GM19035 (cell line): ENCODE data around the gene AVPR1B.

Source experiments
- ATAC-seq: cut with Tn5 transposase; IDR thresholded peaks from one replicate; pipeline ENCODE4 v1.9.1; 2021; ENCODE audit not compliant: unreplicated experiment

Gene AVPR1B, protein sequence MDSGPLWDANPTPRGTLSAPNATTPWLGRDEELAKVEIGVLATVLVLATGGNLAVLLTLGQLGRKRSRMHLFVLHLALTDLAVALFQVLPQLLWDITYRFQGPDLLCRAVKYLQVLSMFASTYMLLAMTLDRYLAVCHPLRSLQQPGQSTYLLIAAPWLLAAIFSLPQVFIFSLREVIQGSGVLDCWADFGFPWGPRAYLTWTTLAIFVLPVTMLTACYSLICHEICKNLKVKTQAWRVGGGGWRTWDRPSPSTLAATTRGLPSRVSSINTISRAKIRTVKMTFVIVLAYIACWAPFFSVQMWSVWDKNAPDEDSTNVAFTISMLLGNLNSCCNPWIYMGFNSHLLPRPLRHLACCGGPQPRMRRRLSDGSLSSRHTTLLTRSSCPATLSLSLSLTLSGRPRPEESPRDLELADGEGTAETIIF

DNA sequence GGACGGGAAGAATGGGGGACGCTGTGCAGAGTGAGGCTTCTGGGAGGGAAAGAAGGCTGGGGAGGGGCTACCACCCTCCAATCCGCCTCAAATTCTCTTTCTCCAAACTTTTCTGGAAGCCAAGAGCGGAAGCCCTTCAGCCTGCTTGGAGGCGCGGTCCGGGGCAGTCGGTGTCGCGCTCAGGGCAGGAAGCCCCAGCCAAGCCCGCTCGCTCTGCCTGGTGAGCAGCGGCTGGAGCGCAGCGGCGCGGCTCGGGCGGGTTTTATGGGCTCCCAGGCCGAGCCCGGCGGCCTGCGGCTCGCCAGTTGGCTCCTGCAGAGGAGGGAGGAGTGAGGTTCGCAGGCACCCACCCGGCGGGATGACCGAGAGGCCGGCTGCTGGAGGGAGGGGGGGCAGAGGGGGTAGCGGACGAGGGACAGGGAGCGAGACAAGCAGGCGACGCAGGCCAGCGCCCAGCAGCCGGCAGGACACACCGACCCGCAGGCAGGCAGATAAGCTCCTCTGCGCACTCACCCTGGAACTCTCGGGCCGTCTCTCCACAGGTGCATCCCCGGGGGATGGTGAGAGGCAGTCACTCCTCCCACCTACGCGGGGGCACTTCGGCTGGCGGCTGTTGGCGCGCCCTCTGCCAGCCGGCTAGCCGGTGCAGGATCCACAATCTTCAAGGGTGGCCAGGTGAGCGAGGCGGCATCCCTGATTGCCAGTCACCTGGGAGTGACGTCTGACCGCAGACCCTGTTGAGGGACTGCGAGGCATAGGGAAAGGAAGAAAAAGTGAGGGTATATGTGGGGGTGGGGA lies at the start of gene AVPR1B:
AVPR1B (minus strand) TSS at position 238 of the 798 bp plus-strand sequence. CDS start 498 bp downstream, outside the sequence.
- no peak for ATAC-seq

DNA sequence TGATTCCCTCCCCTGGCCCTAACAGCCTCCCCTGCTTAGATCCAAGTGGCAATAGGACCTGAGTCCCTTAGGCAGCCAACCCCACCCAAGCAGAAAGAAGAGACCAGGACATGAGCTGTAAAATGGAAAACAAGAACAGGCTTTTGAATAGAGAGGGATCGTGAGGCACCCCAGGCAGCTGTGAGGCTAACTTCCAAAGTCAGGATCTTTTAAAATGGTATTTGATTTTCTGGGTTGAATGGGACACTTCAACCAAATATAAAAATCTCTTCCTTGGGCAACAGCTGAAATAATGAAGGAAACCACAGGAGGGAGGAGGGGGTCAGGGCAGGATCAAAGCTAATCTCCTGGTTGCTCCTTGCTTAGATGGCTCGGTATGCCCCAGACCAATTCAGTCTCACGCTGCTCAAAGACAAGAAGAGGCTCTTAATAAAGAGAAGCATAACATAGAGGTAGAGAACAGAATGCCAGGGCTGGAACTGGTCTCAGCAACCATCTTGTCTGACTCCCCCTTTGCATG lies 28.6 kb upstream of the AVPR1B start:
- ATAC-seq, result no peak

DNA sequence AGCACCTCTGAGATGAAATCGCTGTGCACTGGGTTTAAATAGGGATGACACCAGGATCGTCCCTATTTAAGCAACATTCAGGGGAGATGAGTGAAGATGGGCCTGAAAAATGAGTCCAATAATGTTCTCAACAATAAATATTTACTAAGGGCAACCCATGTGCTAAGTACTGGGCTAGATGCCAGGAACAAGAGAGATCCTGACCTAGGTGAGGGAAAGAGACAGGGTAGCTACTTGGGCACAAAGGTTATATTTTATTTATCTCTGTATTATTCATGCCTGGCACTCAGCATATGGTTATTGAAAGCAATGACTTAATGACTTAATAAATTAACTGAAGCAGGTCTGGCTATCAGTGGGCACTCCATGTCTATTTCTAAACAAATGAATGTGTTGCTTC lies 27.4 kb upstream of the AVPR1B start:
- no peak for ATAC-seq

DNA sequence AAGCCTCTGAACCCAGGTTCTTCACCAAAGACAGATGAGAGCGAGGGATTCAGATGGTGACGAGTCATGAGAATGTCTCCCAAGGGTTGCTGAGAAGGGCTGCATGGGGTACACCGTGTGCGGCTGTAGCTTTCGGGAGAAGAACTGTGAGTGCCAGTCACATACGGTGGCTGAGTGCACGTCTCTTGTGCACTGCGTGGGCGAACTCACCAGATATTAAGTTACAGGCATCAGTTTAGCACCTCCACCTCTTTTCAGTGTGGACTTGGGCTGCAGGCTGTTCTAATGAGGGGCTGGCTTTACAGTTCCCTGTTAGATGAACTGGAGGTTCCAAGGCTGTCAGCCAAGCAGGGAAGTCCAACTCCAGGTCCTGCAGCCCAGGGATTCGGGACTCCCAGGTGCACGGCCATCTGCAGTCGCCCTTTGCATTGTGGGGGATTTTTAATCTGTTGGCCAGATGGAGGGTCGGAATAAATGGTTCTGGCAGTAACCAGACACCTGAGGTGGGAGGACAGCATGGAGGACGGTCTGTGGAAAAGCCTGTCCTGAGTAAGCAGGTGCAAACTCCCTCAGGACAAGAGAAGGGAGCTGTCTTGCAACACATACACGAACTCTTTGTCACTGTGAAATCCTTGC lies 26.5 kb upstream of the AVPR1B start:
- ATAC-seq, result no peak

DNA sequence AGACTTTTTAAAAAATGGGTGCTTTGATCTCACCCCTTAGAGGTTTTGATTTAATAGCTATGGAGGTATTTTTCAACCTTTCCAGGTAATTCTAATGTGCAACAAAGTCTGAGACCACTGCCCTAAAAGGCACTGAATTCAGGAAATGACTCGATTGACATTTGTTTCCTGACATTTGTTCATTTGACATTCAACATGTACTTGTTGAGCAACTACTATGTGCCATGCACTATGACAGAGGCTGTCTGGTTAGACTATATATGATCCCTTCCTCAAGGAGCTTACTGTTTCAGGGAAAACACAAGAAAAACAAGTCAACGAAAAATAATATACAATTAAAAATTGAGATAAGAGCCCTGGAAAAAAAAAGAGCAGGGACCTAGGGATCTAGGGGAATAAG lies 25.6 kb upstream of the AVPR1B start:
- no peak for ATAC-seq

DNA sequence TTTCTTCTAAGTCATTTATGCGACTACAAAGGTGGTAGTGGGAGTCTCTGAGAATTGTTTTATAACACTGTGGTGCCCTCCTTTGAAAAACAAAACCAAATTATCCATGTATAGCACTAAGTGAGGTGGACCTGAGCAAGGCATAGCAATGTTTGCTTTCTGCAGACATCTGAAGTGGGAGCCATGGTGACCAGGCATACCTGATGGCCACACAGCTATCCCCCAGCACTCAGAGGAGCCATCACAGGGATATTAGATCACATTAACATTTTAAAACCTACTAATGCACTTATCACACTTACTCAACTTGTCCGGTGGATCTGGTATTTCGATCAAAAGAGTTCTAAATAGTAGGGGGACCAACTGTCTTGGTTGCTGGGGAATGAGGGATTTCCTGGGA lies 24.8 kb upstream of the AVPR1B start:
- no peak for ATAC-seq

DNA sequence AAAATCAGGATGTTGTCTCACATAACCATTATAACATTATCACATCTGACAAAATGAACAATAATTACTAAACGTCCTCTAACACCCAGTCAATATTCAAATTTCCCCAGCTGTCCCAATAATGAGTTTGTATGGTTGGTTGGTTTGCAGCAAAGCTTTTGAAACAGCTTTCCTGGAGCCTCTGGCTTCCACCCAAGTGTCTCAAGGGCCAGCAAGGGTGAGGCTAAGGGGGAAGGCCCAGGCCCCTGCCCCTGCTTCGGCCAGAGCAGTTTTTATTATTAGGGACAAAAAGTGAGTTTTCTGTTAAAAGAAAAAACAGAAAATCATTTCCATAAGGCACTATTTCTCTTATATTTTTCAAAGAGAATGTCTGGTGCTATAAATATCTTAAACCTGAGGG lies 19.1 kb upstream of the AVPR1B start:
- ATAC-seq, result no peak

DNA sequence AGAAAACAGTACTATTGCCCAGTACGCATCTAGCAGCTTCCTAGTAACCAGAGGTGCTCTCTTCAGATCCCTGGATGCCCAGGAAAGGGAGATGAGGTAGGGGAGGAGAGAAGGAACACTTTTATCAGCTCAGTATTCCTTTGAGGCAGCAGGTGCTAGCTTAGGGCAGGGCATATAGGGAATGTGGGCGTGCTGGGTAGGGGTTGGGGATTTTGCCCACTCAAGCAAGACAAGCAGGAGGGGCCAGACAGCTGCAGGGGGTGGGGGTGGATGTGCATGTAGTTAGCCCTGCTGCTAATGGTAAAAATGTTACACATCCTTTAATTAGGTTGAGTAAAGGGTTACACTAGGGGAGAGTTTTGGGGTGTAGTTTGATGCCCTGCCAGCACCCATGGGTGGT lies 18.1 kb upstream of the AVPR1B start:
- ATAC-seq, result no peak

DNA sequence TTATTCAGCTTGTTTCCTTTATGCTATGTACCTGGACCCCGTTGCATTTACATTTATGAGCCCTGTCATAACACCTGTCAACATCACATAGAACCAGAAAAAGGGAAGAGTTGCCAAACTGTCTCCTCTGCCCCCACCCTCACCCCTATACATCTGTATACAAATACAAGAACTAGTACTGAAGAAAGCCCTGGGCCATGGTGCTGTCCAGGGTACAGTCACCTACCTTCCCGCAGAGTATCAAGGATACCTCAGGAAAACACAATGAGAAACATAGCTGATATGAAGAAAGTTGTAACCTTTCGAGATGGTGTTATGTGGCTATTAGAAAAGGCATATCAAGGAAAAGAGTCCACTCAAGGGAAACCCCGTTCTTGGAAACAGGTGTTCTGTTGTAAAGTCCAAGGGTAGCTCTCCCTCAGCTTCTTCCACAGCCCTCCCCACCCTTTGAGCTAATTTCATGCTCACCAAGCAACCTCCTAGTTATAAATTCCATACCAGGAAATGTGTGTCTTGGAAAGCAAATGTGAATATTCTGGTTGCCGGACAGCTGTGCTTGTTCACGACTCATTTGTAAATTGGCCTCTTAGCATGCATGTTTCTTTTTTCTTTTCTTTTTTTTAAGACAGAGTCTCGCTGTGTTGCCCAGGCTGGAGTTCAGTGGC lies 16.7 kb upstream of the AVPR1B start:
- ATAC-seq, result no peak

DNA sequence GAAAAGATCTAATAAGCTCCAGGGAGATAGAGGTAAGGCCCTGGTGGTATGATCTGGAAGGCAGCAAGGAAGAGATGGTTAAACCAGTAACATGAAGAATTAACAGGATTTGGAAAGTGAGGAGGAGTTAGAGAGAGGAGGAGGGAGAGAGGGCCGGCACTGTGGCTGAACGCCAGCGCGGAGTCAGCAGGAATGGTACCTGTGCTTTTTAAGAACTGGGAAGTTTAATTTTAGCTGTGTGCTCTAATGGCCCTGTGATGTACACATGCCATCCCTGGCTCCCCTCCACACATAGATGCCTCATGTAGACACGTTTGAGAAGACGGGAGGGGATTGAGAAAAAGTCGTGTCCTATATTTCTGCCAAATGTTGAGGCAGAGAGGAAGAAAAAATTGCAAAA lies 13.8 kb upstream of the AVPR1B start:
- no peak for ATAC-seq

DNA sequence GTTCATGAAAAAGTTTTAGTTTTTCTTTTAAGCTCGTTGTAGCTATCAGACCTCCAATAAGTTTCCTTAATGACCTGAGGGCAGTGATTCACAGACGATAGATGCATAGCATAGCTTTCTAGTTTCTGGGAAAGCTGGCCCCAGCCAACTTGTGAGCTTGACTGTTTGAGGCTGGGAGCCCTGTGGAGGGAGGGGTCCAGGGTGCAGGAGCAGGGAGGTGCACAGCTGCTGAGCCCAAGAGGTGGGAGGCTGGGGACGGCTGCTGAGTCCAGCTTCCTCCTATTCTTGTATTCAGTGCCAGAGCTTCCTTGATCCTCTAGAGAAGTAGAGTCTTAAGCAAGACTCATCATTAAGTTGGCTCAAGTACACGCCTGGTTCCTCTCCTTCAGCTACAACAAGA lies 11.0 kb upstream of the AVPR1B start:
- ATAC-seq, result no peak

DNA sequence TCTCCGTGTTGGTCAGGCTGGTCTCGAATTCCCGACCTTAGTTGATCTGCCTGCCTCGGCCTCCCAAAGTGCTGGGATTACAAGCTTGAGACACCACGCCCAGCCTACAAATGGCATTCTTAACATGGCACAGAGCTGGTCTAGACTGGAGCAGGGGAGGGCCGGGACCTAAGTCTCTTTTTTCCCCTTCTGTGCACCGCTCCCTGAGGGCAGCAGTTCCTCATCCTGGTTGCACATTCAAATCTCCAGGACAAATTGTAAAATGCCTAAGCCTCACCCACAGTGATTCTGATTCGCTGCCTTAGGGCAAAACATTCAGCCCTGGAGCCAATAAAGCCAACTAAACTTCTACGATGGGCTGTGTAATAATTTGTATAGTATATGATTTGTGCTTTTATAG lies 10.1 kb upstream of the AVPR1B start:
- ATAC-seq, result no peak

DNA sequence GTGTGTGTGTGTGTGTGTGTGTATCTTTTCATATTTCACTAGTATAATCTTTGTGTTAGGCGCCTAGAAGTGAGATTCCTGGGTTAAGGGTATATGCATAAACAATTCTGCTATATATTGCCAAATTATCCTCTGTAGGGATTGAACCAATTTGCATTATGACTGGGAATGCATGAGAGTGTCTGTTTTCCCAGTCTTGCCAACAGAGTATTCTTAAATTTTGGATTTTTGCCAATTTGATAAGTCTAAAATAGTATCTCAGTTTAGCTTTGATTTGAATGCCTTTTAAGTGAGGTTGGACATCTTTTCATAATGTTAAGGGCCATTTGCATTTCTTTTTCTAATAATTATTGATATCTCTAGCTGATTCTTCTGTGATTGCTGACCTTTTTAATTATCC lies 8.2 kb upstream of the AVPR1B start:
- no peak for ATAC-seq

DNA sequence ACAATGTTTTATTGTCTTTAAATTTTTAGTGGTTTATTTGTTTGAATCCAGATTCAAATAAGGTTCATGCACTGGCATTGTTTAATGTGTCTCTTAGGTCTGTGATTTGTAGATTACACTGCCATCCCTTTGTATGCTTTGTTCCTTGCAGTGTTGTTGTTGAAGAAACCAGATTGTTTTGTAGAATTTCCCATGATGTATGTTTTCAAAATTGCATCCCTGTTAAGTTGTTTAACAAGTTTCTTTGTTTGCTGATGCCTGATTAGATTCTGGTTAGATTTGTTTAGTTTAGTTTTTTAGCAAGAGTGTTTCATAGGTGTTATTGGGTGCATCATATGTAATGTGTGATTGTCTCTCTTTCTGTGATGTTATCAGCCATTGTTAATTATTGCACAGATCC lies 5.5 kb upstream of the AVPR1B start:
- ATAC-seq, result no peak

DNA sequence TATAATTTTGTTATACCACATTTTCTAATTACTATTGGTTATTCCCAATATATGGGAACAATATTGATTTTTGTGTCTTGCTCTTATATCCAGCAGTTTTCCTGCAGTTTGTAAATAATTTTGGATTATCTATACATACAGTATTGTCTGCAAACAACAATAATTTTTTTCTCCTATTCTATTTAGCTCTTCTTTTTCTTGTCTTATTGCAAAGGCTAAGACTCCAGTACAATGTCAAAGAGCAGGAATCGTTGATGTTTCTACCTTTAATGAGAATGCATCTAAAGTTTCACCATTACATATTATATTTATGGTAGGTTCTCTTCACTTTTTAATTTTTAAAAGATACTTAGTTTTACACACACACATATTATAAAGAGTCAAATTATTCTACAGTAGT lies 4.1 kb upstream of the AVPR1B start:
- ATAC-seq, result no peak

DNA sequence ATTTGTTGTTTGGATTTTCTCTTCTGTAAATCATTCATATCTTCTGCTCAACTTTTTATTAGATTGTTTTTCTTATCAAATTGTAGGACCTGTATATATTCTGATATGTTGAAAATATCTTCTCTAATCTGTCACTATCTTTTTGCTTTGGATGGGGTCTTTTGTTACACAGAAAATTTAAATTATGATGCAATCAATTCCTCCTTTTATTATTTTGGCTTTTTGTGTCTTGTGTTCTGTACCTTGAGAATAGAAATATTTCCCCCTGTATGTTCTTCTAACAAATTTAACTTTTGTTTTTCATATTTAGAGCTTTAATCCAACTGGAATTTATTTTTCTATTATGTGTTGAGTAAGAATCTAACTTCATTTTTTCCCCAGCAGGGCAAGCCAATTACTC lies 3.2 kb upstream of the AVPR1B start:
- ATAC-seq, result no peak

DNA sequence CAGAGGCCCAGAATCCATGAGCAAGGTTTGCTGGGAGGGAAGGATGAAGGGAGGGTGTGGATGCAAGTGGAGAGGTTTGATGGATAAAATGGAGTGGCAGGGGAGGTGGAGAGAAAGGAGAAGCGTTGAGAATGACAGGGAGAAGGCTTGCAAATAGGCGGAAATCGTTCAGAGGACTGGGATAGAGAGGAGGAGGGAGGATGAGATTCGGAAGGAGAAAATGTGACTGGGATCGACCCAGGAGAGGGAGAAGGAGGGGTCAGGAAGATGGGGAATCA lies 376 bp downstream of the AVPR1B start:
- ATAC-seq, result no peak

DNA sequence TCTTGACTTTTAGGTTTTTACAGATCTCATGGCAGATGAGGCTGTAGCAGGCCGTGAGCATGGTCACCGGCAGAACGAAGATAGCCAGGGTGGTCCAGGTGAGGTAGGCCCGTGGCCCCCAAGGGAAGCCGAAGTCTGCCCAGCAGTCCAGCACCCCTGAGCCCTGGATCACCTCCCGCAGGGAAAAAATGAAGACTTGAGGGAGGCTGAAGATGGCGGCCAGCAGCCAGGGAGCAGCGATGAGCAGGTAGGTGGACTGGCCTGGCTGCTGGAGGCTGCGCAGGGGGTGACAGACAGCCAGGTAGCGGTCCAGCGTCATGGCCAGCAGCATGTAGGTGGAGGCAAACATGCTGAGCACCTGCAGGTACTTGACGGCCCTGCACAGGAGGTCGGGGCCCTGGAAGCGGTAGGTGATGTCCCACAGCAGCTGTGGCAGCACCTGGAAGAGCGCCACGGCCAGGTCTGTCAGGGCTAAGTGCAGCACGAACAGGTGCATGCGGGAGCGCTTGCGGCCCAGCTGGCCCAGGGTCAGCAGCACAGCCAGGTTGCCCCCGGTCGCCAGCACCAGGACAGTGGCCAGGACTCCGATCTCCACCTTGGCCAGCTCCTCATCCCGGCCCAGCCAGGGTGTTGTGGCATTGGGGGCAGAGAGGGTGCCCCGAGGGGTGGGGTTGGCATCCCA lies 856 bp downstream of the AVPR1B start:
- ATAC-seq, result no peak

DNA sequence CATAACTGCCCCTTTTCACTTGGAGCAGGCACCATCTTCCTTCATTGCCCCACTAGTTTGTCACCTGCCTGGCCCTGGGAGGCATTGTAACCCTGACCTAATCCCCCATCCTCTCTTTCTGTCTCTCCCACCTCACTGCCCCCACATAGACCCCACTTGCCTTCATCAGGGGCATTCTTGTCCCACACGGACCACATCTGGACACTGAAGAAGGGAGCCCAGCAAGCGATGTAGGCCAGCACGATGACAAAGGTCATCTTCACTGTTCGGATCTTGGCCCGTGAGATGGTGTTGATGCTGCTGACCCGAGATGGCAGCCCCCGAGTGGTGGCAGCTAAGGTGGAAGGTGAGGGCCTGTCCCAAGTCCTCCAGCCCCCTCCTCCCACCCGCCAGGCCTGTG lies 1.4 kb downstream of the AVPR1B start:
- ATAC-seq, result no peak

DNA sequence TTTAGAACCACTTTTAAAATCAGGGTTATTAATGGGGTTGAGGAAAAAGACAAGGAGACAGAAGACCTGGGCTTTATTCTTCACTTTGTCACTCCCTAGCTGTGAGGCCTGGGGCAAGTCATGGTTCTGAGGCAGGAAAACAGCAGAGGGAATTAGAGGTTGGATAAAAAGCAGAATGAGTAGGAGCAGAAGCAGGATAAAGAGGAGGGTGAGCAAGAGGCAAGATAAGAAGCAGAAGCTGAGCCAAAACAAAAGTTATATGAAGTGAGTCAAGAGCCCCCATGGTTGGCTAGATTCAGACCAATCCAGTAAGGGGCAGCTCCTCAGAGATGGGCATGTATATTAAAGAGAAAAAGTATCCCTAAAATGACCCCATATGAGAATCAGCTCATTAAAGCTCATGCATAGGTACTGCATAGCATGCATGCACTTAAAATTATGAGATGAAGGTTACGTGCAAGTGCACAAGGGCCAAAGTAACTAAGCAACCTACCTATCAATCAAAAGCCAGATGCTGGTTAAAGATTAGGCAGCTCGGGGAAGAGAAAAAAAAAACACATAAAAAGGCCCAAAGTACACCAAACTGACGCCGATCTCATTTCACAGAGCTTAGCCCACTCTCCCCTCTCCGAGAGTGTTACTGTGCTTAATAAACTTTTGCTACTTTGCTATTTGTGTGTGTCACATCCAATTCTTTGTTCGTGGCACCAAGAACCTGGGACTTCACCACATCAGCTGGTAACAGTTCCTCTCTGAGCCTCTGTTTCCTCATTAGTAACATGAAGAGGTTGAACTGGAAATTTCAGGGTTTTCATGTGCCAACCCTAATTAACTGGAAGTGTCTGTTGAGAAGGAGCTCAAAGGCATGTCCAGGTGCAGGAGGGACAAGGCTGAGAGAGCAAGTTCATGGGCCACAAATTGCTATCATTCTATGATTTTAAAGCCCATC lies 2.2 kb downstream of the AVPR1B start:
- no peak for ATAC-seq
